Measurements from ENCODE around the gene SLC25A41. TPM values are rescaled to one million over a fixed set of nuclear protein-coding genes. Genes with fewer than 3 reads are reported as not detected.

The SLC25A41 gene
- 0.10 TPM for polyA plus RNA-seq (2013, experiment 1 of 2)
- polyA plus RNA-seq (2013, experiment 2 of 2), result 0.06 TPM

- Histone ChIP-seq H4K8ac (ENCODE audit: low read depth, low read length) (no peak within 1 kb of the TSS), H3K23ac (ENCODE audit: low read length) (no peak within 1 kb of the TSS), H3K4ac (ENCODE audit: low read depth, low read length) (no peak within 1 kb of the TSS), H2BK5ac (ENCODE audit: low read length) (no peak within 1 kb of the TSS), H3K27ac (ENCODE audit: low read depth, low read length) (no peak within 1 kb of the TSS), H2AK5ac (ENCODE audit: low read length) (no peak within 1 kb of the TSS), H3K56ac (ENCODE audit: low read length) (no peak within 1 kb of the TSS), H2BK15ac (replicated peaks; ENCODE audit: low read depth) (no peak within 1 kb of the TSS), H3K4me2 (ENCODE audit: low read length) (no peak within 1 kb of the TSS), H3K27me3 (ENCODE audit: insufficient read depth, low read length, poor library complexity) (no peaks in the 10 kb centered on the region), H3K79me1 (ENCODE audit: low read length) (no peaks in the 10 kb centered on the region), H3K9ac (ENCODE audit: low read length) (no peak within 1 kb of the TSS), H3K36me3 (ENCODE audit: control insufficient read depth, insufficient read depth, low read length) (no peaks in the 10 kb centered on the region), H2BK120ac (ENCODE audit: low read depth, low read length) (no peak within 1 kb of the TSS), H4K5ac (ENCODE audit: low read length) (no peak within 1 kb of the TSS), H3K4me3 (ENCODE audit: low read length) (no peak within 1 kb of the TSS), H3K4me1 (ENCODE audit: control insufficient read depth, low read depth, low read length) (no peaks in the 10 kb centered on the region), H3K79me2 (ENCODE audit: control insufficient read depth, insufficient read depth, low read length) (no peaks in the 10 kb centered on the region), H3K18ac (ENCODE audit: low read length) (no peak within 1 kb of the TSS)
- no peak for DNase-seq
- no CpG with 5 or more reads among the region's 10 CpGs for WGBS (ENCODE audit: extremely low coverage, insufficient coverage, low lambda C conversion rate)
Measured at GRCh38 chr19:6433663-6434062, at the start of gene SLC25A41. Gene SLC25A41 (minus strand): TSS chr19:6433763. CDS start chr19:6433693, 70 bp downstream.

GRCh38 chr19:6483235-6483634 lies 49.7 kb upstream of the SLC25A41 start:
- H2AK5ac ChIP-seq (ENCODE audit: low read length), result no peak overlapping the region
- H2BK120ac ChIP-seq (ENCODE audit: low read depth, low read length), result no peak overlapping the region
- no peak overlapping the region for H3K4ac ChIP-seq (ENCODE audit: low read depth, low read length)
- H3K4me2 ChIP-seq (ENCODE audit: low read length), result no peak overlapping the region
- H3K23ac ChIP-seq (ENCODE audit: low read length), result no peak overlapping the region
- H4K8ac ChIP-seq (ENCODE audit: low read depth, low read length), result no peak overlapping the region
- H3K4me1 ChIP-seq (ENCODE audit: control insufficient read depth, low read depth, low read length), result no peaks in the 10 kb centered on the region
- no peak overlapping the region for H4K5ac ChIP-seq (ENCODE audit: low read length)
- no peak overlapping the region for H3K4me3 ChIP-seq (ENCODE audit: low read length)
- H3K56ac ChIP-seq (ENCODE audit: low read length), result no peak overlapping the region
- no CpG with 5 or more reads among the region's 3 CpGs for WGBS (ENCODE audit: extremely low coverage, insufficient coverage, low lambda C conversion rate)
- no peaks in the 10 kb centered on the region for H3K27me3 ChIP-seq (ENCODE audit: insufficient read depth, low read length, poor library complexity)
- no peak overlapping the region for H3K27ac ChIP-seq (ENCODE audit: low read depth, low read length)
- H2BK5ac ChIP-seq (ENCODE audit: low read length), result no peak overlapping the region
- H2BK15ac ChIP-seq (replicated peaks; ENCODE audit: low read depth), result no peak overlapping the region
- DNase-seq, result no peak
- no peaks in the 10 kb centered on the region for H3K36me3 ChIP-seq (ENCODE audit: control insufficient read depth, insufficient read depth, low read length)
- no peaks in the 10 kb centered on the region for H3K79me1 ChIP-seq (ENCODE audit: low read length)
- no peak overlapping the region for H3K18ac ChIP-seq (ENCODE audit: low read length)
- no peak overlapping the region for H3K9ac ChIP-seq (ENCODE audit: low read length)
- H3K79me2 ChIP-seq (ENCODE audit: control insufficient read depth, insufficient read depth, low read length), result no peaks in the 10 kb centered on the region

GRCh38 chr19:6482343-6482686 lies 48.8 kb upstream of the SLC25A41 start:
- no CpG with 5 or more reads among the region's 8 CpGs for WGBS (ENCODE audit: extremely low coverage, insufficient coverage, low lambda C conversion rate)
- Histone ChIP-seq H3K27me3 (ENCODE audit: insufficient read depth, low read length, poor library complexity) (no peaks in the 10 kb centered on the region), H4K8ac (ENCODE audit: low read depth, low read length) (no peak overlapping the region), H3K56ac (ENCODE audit: low read length) (no peak overlapping the region), H3K4me3 (ENCODE audit: low read length) (no peak overlapping the region), H3K4ac (ENCODE audit: low read depth, low read length) (no peak overlapping the region), H2BK15ac (replicated peaks; ENCODE audit: low read depth) (no peak overlapping the region), H4K5ac (ENCODE audit: low read length) (no peak overlapping the region), H3K79me2 (ENCODE audit: control insufficient read depth, insufficient read depth, low read length) (no peaks in the 10 kb centered on the region), H3K23ac (ENCODE audit: low read length) (no peak overlapping the region), H3K79me1 (ENCODE audit: low read length) (no peaks in the 10 kb centered on the region), H3K4me1 (ENCODE audit: control insufficient read depth, low read depth, low read length) (no peaks in the 10 kb centered on the region), H3K9ac (ENCODE audit: low read length) (no peak overlapping the region), H3K27ac (ENCODE audit: low read depth, low read length) (no peak overlapping the region), H2AK5ac (ENCODE audit: low read length) (no peak overlapping the region), H3K4me2 (ENCODE audit: low read length) (no peak overlapping the region), H3K18ac (ENCODE audit: low read length) (no peak overlapping the region), H3K36me3 (ENCODE audit: control insufficient read depth, insufficient read depth, low read length) (no peaks in the 10 kb centered on the region), H2BK120ac (ENCODE audit: low read depth, low read length) (no peak overlapping the region), H2BK5ac (ENCODE audit: low read length) (no peak overlapping the region)
- no peak for DNase-seq

GRCh38 chr19:6481541-6482342 lies 48.2 kb upstream of the SLC25A41 start, which contains the start of gene DENND1C:
Gene DENND1C (minus strand): TSS chr19:6481787. CDS start chr19:6481695, 92 bp downstream.
- Histone ChIP-seq H2AK5ac (ENCODE audit: low read length) (no peak within 1 kb of the TSS), H4K8ac (ENCODE audit: low read depth, low read length) (no peak within 1 kb of the TSS), H3K4ac (ENCODE audit: low read depth, low read length) (no peak within 1 kb of the TSS), H3K4me2 (ENCODE audit: low read length) (no peak within 1 kb of the TSS), H2BK120ac (ENCODE audit: low read depth, low read length) (no peak within 1 kb of the TSS), H3K9ac (ENCODE audit: low read length) (no peak within 1 kb of the TSS), H3K56ac (ENCODE audit: low read length) (no peak within 1 kb of the TSS), H3K4me1 (ENCODE audit: control insufficient read depth, low read depth, low read length) (no peaks in the 10 kb centered on the region), H4K5ac (ENCODE audit: low read length) (no peak within 1 kb of the TSS), H2BK15ac (replicated peaks; ENCODE audit: low read depth) (no peak within 1 kb of the TSS), H3K23ac (ENCODE audit: low read length) (no peak within 1 kb of the TSS), H3K36me3 (ENCODE audit: control insufficient read depth, insufficient read depth, low read length) (no peaks in the 10 kb centered on the region), H3K79me1 (ENCODE audit: low read length) (no peaks in the 10 kb centered on the region), H3K4me3 (ENCODE audit: low read length) (no peak within 1 kb of the TSS), H3K79me2 (ENCODE audit: control insufficient read depth, insufficient read depth, low read length) (no peaks in the 10 kb centered on the region), H3K27ac (ENCODE audit: low read depth, low read length) (no peak within 1 kb of the TSS), H3K27me3 (ENCODE audit: insufficient read depth, low read length, poor library complexity) (no peaks in the 10 kb centered on the region), H3K18ac (ENCODE audit: low read length) (no peak within 1 kb of the TSS), H2BK5ac (ENCODE audit: low read length) (no peak within 1 kb of the TSS)
- WGBS (ENCODE audit: extremely low coverage, insufficient coverage, low lambda C conversion rate), result no CpG with 5 or more reads among the region's 24 CpGs
- DNase-seq, result peak; percentile 45

GRCh38 chr19:6480848-6481415 lies 47.4 kb upstream of the SLC25A41 start:
- no peak overlapping the region for H4K8ac ChIP-seq (ENCODE audit: low read depth, low read length)
- no CpG with 5 or more reads among the region's 10 CpGs for WGBS (ENCODE audit: extremely low coverage, insufficient coverage, low lambda C conversion rate)
- H3K4ac ChIP-seq (ENCODE audit: low read depth, low read length), result no peak overlapping the region
- H3K79me1 ChIP-seq (ENCODE audit: low read length), result no peaks in the 10 kb centered on the region
- H2AK5ac ChIP-seq (ENCODE audit: low read length), result no peak overlapping the region
- H3K79me2 ChIP-seq (ENCODE audit: control insufficient read depth, insufficient read depth, low read length), result no peaks in the 10 kb centered on the region
- no peak overlapping the region for H2BK15ac ChIP-seq (replicated peaks; ENCODE audit: low read depth)
- H2BK5ac ChIP-seq (ENCODE audit: low read length), result no peak overlapping the region
- no peak overlapping the region for H4K5ac ChIP-seq (ENCODE audit: low read length)
- no peak overlapping the region for H3K4me3 ChIP-seq (ENCODE audit: low read length)
- H3K4me2 ChIP-seq (ENCODE audit: low read length), result no peak overlapping the region
- no peak overlapping the region for H3K56ac ChIP-seq (ENCODE audit: low read length)
- H3K27ac ChIP-seq (ENCODE audit: low read depth, low read length), result no peak overlapping the region
- H3K36me3 ChIP-seq (ENCODE audit: control insufficient read depth, insufficient read depth, low read length), result no peaks in the 10 kb centered on the region
- H3K9ac ChIP-seq (ENCODE audit: low read length), result no peak overlapping the region
- H3K27me3 ChIP-seq (ENCODE audit: insufficient read depth, low read length, poor library complexity), result no peaks in the 10 kb centered on the region
- H2BK120ac ChIP-seq (ENCODE audit: low read depth, low read length), result no peak overlapping the region
- no peaks in the 10 kb centered on the region for H3K4me1 ChIP-seq (ENCODE audit: control insufficient read depth, low read depth, low read length)
- no peak overlapping the region for H3K18ac ChIP-seq (ENCODE audit: low read length)
- H3K23ac ChIP-seq (ENCODE audit: low read length), result no peak overlapping the region
- no peak for DNase-seq

Measured in mesendoderm (in vitro differentiated cells).